Globus pallidus (tissue), 1 donor: ENCODE results near the gene ZNF830.
"Not testable (repeated sequence)": the region's sequence is repeated elsewhere in the genome, so short reads cannot be mapped to it uniquely, and the experiment has no call there.

Experiments used
- DNase-seq: peaks from one replicate; pipeline ENCODE4 v3.0.0-alpha.2; 2015; ENCODE audit warnings: low spot score

The ZNF830 gene

DNA sequence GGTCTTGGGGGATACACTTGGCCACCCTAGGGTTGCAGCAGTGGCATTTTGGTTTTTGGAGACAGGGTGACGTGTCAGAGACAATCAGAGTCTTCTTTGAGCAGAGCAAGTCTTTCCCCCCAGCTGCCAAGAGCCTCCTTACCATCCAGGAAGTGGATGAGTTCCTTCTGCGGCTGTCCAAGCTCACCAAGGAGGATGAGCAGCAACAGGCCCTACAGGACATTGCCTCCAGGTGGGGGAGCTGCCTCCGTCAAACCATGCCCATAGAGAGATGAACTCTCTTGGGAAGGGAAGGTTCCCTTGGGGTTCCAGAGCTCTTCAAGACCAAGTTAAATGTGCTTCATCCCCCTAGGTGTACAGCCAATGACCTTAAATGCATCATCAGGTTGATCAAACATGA is 30.3 kb downstream of the ZNF830 start:
- DNase-seq: no peak

DNA sequence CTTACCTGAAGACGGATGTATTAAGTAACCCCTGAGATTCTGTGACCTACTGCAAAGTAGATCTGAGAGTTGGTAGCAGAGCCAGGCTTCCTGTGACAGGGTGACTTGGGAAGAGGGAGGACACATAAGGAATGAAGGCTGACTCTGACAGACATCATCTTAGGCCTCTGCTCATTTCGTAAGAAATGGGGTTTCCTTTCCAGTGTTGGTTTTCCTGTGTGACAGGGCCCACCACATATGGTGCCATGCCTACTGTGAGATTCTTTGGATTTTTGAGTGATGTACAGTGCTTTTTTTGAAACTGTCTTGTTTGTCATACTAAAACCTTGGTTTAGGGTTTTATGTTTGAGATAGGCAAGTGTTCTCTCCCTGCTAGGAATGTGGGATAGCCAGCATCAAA is 31.7 kb downstream of the ZNF830 start:
- DNase-seq: no peak

DNA sequence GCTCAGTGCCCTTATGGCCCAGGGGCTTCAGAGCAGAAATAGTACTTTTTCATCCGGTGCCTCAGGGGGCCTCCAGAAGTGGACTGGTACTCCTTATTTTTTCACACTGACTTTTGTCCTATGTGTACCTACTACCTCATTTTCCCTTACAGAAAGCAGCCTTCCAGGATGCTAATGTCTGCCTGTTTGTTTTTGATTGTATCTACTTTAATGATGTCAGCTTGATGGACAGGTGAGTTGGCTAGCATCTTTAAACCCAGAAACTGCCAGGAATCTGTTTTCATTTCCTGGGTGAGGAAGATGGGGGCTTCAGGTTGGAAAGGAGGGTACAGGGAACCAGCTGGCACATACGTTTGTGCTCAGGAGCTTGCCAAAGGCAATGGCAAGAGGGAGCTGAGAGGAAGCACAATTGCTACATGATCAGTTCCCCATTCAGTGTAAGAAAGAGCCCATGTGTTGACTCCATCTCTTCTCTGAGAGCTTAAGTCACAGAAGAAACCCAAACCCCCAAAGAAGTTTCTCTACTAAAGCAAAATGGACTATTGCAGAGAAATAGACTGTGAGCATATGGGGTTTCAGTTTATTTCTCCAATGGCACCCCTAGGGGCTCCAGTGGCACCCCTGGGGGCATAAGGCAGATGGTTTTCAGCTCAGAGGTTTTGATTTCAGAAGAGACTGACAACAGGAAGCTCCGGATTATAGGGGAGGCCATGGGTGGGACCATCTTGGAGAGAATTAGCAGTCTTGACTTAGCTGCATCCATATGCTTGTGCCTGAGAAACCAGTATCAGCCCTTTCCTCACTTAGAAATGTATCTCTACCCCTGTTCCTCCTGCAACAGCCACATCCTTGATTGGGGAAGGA is 35.3 kb downstream of the ZNF830 start:
- no peak for DNase-seq

DNA sequence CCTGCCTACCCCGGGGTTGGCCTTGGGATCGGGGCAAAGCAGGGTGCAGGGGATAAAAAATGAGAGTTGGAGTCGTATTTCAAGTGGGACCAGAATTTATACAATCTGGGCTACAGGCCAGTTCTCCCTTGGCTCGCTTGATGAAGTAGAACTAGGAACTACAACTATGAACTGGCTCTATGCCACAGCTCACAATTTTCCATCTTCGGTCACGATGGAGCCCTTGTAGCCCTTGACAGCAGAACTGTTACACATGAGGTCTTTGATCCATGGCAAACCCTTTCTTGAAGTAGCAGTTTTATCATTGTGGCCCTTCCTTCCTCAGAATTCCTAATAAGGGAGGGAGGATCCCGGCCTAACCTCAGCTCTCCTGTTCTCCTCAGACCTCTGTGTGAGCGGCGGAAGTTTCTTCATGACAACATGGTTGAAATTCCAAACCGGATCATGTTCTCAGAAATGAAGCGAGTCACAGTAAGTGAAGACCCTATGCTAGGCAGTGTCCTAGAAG is 36.1 kb downstream of the ZNF830 start:
- DNase-seq: no peak

DNA sequence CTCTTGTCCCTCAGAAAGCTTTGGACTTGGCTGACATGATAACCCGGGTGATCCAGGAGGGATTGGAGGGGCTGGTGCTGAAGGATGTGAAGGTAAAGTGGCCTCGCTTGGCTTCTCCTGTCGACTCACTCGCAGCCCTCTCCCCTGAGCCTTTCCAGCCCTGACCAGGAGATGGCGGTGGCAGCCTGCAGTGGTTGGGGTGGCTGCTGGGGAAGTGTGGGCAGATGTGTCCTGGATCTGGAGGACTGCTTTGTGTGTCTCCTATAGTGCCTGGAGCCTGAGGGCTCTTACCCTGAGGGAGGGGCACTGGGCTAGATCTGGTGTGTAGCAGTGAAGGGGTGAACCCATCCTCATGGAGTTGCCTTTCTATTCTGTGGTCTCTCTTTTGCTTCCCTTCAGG is 36.9 kb downstream of the ZNF830 start:
- DNase-seq: peak; percentile 87

DNA sequence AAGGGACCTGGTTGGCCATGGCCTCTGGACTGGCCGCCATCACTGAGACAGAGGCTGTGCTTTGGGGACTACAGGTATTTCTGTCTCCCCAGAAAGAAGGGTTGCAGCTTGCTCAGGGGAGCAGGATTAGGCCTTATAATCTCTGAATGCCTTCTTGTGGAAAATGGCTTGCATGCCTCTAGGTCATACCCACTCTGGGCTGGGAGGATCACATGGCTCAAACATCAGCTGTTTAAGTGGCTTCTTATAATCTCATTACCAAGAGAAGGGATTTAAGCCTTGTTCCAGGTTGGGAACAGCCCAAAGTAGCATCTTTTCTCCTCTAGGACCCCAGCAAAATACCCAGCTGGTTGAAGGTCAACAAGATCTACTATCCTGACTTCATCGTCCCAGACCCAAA is 38.1 kb downstream of the ZNF830 start:
- DNase-seq: no peak

DNA sequence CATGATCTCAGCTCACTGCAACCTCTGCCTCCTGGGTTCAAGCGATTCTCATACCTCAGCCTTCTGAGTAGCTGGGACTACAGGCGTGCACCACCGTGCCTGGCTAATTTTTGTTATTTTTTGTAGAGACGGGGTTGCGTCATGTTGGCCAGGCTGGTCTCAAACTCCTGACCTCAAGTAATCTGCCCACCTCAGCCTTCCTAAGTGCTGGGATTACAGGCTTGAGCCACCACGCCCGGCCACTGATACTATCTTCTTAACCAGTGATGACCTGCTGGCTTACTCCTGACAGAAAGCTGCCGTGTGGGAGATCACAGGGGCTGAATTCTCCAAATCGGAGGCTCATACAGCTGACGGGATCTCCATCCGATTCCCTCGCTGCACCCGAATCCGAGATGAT is 39.6 kb downstream of the ZNF830 start:
- not testable (repeated sequence) for DNase-seq

DNA sequence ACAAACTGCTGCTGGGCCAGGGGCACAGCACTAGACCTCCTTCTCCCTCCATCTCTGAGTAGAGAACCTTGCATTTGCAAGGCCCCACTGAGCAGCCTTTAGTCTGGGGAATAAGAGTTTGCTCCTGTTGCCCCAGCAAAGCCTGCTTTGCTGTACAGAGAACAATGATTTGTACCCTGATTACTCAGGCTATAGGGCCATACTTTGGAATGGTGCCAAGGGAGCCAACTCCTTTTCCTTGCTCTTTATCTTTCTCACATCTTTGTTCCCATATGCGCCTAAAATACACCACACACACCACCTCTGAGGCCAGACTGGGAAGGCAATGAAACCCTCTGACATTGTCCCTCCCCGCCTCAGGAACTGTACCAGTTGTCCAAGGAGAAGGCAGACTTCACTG is 40.2 kb downstream of the ZNF830 start:
- DNase-seq: no peak

DNA sequence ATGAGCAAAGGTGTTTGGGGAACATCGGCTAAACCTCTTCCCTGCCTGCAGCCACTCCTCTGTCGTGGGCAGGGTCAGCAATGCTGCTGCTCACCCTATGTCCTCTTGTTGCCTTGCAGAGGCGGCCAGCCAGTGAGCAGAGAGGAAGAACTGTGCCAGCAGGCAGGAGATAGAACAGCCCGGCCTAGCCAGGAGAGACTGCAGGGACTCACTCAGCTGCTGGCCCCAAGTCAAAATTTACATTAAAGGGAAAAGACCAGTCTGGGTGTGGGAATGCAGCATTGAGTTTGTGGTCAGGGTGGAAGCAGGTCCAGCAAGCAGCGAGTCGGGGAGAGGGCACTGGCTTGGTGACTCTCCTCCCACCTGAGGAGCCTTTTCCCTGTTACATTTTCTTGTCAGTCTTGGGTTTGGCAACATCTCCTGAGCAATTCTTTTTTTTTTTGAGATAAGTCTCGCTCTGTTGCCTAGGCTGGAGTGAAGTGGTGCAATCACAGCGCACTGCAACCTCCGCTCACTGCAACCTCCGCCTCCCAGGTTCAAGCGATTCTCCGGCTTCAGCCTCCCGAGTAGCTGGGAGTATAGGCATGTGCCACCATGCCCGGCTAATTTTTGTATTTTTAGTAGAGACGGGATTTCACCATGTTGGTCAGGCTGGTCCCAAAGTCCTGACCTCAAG is 41.7 kb downstream of the ZNF830 start:
- no peak for DNase-seq

DNA sequence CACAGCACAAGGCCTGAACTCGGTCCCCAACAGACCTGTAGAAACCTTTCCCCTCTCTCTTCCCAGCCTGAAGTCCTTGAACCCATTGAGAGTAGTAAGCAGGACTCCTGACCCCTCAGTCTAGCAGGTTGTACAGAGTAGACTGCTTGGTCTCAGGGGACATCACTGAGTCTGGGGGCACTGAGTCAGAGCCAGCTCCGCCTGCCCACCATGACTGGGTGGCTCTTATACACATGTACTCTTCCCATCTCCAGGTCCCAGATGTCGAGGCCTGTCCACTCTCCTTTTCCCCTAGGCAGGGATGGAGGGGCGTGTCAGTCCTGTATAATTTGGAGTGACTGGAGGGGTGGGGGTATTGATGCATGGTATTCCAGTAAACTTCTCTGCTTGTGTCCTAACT is 42.4 kb downstream of the ZNF830 start:
- no peak for DNase-seq

DNA sequence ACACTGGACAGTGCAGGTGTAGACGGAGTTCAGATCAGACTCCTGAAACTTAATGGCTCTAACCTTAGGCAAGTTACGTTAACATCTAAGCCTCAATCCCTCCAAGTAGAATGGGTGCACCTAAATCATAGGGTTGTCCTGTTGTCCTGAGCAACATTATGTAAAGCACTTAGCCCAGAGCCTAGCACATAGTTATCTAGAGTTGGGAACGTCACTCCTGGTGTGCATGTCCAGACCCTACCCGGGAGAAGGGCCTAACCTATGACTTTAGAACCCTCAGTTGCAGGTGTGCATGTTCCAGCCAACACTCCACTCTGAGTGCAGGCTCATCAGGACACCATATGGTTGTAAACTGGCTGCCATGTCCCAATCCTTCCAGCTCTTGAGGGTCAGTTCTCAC is 45.0 kb downstream of the ZNF830 start:
- no peak for DNase-seq

DNA sequence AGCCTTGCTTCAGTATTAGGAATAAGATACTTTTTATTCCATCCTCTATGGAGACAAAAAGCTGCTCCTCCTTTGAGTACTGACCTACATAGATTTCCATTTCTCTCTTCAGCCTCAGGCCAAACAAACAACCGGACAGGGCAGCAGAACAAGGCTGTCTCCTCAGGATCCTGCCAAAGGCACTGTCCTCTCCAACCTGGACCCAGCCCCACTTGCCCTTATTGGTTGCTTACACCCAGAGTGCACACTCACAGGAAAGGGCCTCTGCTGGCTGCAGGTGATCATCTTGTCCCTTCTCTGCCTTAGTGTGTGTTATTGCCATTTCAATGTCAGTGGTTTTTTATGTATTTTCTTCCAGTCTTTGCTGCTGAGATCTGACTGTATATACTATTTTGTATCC is 45.6 kb downstream of the ZNF830 start:
- DNase-seq: no peak

DNA sequence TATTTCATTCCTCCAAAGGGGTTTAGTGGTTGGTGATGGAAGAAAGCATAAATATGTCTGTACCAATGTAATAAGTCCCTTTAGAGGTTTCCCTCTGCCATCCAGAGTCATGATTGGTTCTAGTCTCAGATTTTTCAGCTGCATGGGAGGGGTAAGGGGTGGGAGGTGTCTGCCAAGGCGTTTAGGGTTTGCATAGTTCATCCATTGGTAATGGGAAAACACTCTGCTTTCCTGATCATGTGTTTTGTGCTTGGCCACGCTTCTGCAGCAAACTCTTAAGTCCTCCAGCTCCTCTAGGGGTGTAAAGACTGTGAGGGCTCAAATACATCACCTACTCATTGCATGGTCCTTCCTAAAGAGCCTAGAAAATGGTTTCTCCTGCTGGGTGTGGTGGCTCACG is 48.8 kb downstream of the ZNF830 start:
- no peak for DNase-seq

DNA sequence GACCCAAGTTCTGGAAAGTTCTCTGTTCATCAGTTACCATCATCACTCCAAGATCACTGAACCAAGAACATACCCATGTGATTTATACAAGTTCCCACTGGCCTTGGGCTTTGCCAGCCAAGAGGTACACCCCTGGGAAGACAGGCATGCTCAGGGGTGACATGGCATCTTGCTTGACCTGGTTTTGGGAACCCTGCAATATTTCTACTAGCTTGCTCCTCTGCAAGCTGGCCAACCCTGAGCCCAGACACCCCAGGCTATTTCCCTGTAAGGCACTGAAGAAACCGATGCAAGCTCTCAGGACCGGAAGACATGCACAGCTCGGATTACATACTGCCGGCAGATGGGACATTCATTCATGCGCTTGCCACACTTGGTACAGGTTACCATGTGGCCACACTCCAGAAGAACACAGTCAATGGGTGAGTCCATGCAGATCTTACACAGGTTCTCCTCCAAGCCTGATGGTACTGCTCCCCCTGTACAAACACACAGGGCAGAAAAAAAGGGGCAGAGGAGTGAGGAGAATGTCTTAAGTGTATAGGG is 50.4 kb downstream of the ZNF830 start:
- no peak for DNase-seq
